SK-N-SH (cell line): ENCODE results near the gene KIF20B.

ENCODE experiments used
- EP300 ChIP-seq, 2 experiments: IDR thresholded peaks; 2 replicates each; pipeline versions ENCODE4 v1.4.0 to v1.6.1; 2012; ENCODE audit warnings: borderline replicate concordance in 1 of 2, low read depth in 1 of 2, low read length in 1 of 2
- EZH2phosphoT487 ChIP-seq: fragments of 200-600 bp; sonication (generic); IDR thresholded peaks from 2 replicates; pipeline ENCODE4 v1.6.1; 2017; ENCODE audit warnings: low read depth, mixed run types, mild to moderate bottlenecking, antibody characterized with exemption, moderate library complexity, borderline replicate concordance
- GABPA ChIP-seq: IDR thresholded peaks from 2 replicates; pipeline ENCODE4 v1.4.0; 2012; ENCODE audit warnings: low read depth, mild to moderate bottlenecking
- MEF2A ChIP-seq: IDR thresholded peaks from 2 replicates; pipeline ENCODE4 v1.4.0; 2012; ENCODE audit warnings: low read depth, borderline replicate concordance
- RAD21 ChIP-seq: IDR thresholded peaks from 2 replicates; pipeline ENCODE4 v1.6.1; 2012; ENCODE audit warnings: mild to moderate bottlenecking, low read length
- RCOR1 ChIP-seq: fragments of 150-350 bp; IDR thresholded peaks from 2 replicates; pipeline ENCODE4 v1.6.1; 2017; ENCODE audit warnings: antibody characterized with exemption, low read length
- RFX5 ChIP-seq: IDR thresholded peaks from 2 replicates; pipeline ENCODE4 v1.6.1; 2012; ENCODE audit warnings: mild to moderate bottlenecking, improper control_type of control experiment, low read length
- SIN3A ChIP-seq: IDR thresholded peaks from 2 replicates; pipeline ENCODE4 v1.6.1; 2012; ENCODE audit warnings: low read depth, mild to moderate bottlenecking, low read length, moderate library complexity, borderline replicate concordance
- TCF12 ChIP-seq: IDR thresholded peaks from 2 replicates; pipeline ENCODE4 v1.4.0; 2012
- YY1 ChIP-seq: IDR thresholded peaks from 2 replicates; pipeline ENCODE4 v1.4.0; 2012; ENCODE audit warnings: low read depth, mild to moderate bottlenecking
- TF ChIP-seq, protein P1 (sequence below): fragments of 200-600 bp; sonication (generic); IDR thresholded peaks from 2 replicates; pipeline ENCODE4 v1.6.1; 2017; ENCODE audit warnings: antibody characterized with exemption, mild to moderate bottlenecking, moderate library complexity
- TF ChIP-seq, protein P2 (sequence below): fragments of 150-350 bp; IDR thresholded peaks from 2 replicates; pipeline ENCODE4 v1.6.1; 2017; ENCODE audit warnings: antibody characterized with exemption, low read length, low read depth, borderline replicate concordance
- TF ChIP-seq, protein P3 (sequence below): IDR thresholded peaks from 2 replicates; pipeline ENCODE4; 2012
- TF ChIP-seq, protein P4 (sequence below): IDR thresholded peaks from 2 replicates; pipeline ENCODE4 v1.6.1; 2012; ENCODE audit warnings: mild to moderate bottlenecking, low read depth, low read length, moderate library complexity

DNA sequence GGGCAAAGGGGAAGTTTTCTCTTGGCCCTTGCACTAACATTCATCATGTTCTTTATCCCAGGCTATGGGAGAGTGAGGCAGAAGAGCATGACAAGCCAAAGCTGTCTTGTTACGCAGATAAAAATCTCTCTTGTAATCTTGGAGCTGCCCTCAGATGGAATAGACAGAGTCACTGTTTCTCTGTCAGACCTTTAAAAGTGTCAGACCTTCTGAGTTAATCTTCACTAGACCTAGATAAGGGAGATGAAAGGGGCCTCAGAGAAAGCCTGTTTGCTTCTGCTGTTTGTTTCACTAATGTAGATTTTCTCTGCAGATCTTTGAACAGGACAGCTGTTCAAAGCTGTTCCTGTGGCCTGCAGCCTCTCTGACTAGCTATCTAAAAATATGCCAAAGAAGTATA, 112.9 kb downstream of the KIF20B start:
- TF ChIP-seq, protein P1, sequence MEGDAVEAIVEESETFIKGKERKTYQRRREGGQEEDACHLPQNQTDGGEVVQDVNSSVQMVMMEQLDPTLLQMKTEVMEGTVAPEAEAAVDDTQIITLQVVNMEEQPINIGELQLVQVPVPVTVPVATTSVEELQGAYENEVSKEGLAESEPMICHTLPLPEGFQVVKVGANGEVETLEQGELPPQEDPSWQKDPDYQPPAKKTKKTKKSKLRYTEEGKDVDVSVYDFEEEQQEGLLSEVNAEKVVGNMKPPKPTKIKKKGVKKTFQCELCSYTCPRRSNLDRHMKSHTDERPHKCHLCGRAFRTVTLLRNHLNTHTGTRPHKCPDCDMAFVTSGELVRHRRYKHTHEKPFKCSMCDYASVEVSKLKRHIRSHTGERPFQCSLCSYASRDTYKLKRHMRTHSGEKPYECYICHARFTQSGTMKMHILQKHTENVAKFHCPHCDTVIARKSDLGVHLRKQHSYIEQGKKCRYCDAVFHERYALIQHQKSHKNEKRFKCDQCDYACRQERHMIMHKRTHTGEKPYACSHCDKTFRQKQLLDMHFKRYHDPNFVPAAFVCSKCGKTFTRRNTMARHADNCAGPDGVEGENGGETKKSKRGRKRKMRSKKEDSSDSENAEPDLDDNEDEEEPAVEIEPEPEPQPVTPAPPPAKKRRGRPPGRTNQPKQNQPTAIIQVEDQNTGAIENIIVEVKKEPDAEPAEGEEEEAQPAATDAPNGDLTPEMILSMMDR = no peak
- TF ChIP-seq RFX5 (no peak), YY1 (no peak), RAD21 (no peak), EP300 (IDR thresholded peaks at IDR 0.05; ENCODE audit: borderline replicate concordance in 1 of 2, low read depth in 1 of 2, low read length in 1 of 2) (no peak), SIN3A (no peak), TCF12 (no peak), GABPA (no peak), EZH2phosphoT487 (no peak), MEF2A (no peak), RCOR1 (no peak)
- TF ChIP-seq, protein P2, sequence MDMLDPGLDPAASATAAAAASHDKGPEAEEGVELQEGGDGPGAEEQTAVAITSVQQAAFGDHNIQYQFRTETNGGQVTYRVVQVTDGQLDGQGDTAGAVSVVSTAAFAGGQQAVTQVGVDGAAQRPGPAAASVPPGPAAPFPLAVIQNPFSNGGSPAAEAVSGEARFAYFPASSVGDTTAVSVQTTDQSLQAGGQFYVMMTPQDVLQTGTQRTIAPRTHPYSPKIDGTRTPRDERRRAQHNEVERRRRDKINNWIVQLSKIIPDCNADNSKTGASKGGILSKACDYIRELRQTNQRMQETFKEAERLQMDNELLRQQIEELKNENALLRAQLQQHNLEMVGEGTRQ = no peak
- TF ChIP-seq, protein P3, sequence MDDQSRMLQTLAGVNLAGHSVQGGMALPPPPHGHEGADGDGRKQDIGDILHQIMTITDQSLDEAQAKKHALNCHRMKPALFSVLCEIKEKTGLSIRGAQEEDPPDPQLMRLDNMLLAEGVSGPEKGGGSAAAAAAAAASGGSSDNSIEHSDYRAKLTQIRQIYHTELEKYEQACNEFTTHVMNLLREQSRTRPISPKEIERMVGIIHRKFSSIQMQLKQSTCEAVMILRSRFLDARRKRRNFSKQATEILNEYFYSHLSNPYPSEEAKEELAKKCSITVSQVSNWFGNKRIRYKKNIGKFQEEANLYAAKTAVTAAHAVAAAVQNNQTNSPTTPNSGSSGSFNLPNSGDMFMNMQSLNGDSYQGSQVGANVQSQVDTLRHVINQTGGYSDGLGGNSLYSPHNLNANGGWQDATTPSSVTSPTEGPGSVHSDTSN = no peak
- TF ChIP-seq, protein P4, sequence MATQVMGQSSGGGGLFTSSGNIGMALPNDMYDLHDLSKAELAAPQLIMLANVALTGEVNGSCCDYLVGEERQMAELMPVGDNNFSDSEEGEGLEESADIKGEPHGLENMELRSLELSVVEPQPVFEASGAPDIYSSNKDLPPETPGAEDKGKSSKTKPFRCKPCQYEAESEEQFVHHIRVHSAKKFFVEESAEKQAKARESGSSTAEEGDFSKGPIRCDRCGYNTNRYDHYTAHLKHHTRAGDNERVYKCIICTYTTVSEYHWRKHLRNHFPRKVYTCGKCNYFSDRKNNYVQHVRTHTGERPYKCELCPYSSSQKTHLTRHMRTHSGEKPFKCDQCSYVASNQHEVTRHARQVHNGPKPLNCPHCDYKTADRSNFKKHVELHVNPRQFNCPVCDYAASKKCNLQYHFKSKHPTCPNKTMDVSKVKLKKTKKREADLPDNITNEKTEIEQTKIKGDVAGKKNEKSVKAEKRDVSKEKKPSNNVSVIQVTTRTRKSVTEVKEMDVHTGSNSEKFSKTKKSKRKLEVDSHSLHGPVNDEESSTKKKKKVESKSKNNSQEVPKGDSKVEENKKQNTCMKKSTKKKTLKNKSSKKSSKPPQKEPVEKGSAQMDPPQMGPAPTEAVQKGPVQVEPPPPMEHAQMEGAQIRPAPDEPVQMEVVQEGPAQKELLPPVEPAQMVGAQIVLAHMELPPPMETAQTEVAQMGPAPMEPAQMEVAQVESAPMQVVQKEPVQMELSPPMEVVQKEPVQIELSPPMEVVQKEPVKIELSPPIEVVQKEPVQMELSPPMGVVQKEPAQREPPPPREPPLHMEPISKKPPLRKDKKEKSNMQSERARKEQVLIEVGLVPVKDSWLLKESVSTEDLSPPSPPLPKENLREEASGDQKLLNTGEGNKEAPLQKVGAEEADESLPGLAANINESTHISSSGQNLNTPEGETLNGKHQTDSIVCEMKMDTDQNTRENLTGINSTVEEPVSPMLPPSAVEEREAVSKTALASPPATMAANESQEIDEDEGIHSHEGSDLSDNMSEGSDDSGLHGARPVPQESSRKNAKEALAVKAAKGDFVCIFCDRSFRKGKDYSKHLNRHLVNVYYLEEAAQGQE = no peak
